GM21526 (cell line): ENCODE measurements around the gene SRCIN1.
"Not testable (repeated sequence)": the region's sequence is repeated elsewhere in the genome, so short reads cannot be mapped to it uniquely, and the experiment has no call there.

ENCODE experiments used
- ATAC-seq: cut with Tn5 transposase; IDR thresholded peaks from one replicate; pipeline ENCODE4 v1.9.1; 2021; ENCODE audit warnings: moderate library complexity; ENCODE audit not compliant: unreplicated experiment, low FRiP score

Gene SRCIN1

GRCh38 chr17:38605841-38606645 is at the start of gene SRCIN1:
SRCIN1 (minus strand) TSS chr17:38605952; CDS start chr17:38605705, 247 bp downstream.
- ATAC-seq = no peak

- ATAC-seq = no peak
Measured at GRCh38 chr17:38654411-38655398, 49.0 kb upstream of the SRCIN1 start.

GRCh38 chr17:38653679-38654078 is 47.9 kb upstream of the SRCIN1 start:
- no peak for ATAC-seq

- ATAC-seq = no peak
Measured at GRCh38 chr17:38653230-38653629, 47.5 kb upstream of the SRCIN1 start.

- ATAC-seq = not testable (repeated sequence)
Measured at GRCh38 chr17:38650653-38651173, 45.0 kb upstream of the SRCIN1 start.

- ATAC-seq = no peak
Measured at GRCh38 chr17:38637951-38638350, 32.2 kb upstream of the SRCIN1 start.

- no peak for ATAC-seq
Measured at GRCh38 chr17:38636054-38636453, 30.3 kb upstream of the SRCIN1 start.

- no peak for ATAC-seq
Measured at GRCh38 chr17:38632334-38632733, 26.6 kb upstream of the SRCIN1 start.

GRCh38 chr17:38628441-38628840 is 22.7 kb upstream of the SRCIN1 start:
- ATAC-seq = no peak

- ATAC-seq = no peak
Measured at GRCh38 chr17:38627957-38628356, 22.2 kb upstream of the SRCIN1 start.

- ATAC-seq = not testable (repeated sequence)
Measured at GRCh38 chr17:38626606-38627226, 21.0 kb upstream of the SRCIN1 start.

- no peak for ATAC-seq
Measured at GRCh38 chr17:38625482-38625881, 19.7 kb upstream of the SRCIN1 start.

- peak; percentile 65 for ATAC-seq
Measured at GRCh38 chr17:38624782-38625355, 19.1 kb upstream of the SRCIN1 start.

GRCh38 chr17:38621538-38621937 is 15.8 kb upstream of the SRCIN1 start:
- ATAC-seq = no peak

- ATAC-seq = no peak
Measured at GRCh38 chr17:38620551-38621277, 15.0 kb upstream of the SRCIN1 start.

- ATAC-seq = no peak
Measured at GRCh38 chr17:38619937-38620550, 14.3 kb upstream of the SRCIN1 start.

- ATAC-seq = no peak
Measured at GRCh38 chr17:38619451-38619795, 13.7 kb upstream of the SRCIN1 start.

GRCh38 chr17:38617967-38618760 is 12.4 kb upstream of the SRCIN1 start:
- no peak for ATAC-seq
